Neural progenitor cell (in vitro differentiated cells): ENCODE measurements around the gene LRP1B. TPM values are rescaled to one million over a fixed set of nuclear protein-coding genes. Genes with fewer than 3 reads are reported as not detected.

Experiments used
- DNase-seq: peaks from one replicate; pipeline ENCODE4 v3.0.0-alpha.2; 2016; ENCODE audit warnings: low spot score
- H2AFZ ChIP-seq: fragments of 200-600 bp; sonication (generic); replicated peaks from 2 replicates; pipeline ENCODE4 v1.6.1; 2016; ENCODE audit warnings: antibody characterized with exemption
- H3F3A ChIP-seq: fragments of 200-600 bp; sonication (generic); 2 replicates; pipeline ENCODE4 v1.6.1; 2016; ENCODE audit warnings: antibody characterized with exemption, low read depth
- H3K27ac ChIP-seq: fragments of 200-600 bp; sonication (generic); 2 replicates; pipeline ENCODE4 v1.5.1; 2016; ENCODE audit warnings: mild to moderate bottlenecking
- H3K27me3 ChIP-seq: fragments of 200-600 bp; sonication (generic); 2 replicates; pipeline ENCODE4 v1.6.1; 2016; ENCODE audit warnings: mild to moderate bottlenecking, moderate library complexity
- H3K36me3 ChIP-seq: fragments of 200-600 bp; sonication (generic); 2 replicates; pipeline ENCODE4 v1.5.1; 2016
- H3K4me1 ChIP-seq: fragments of 200-600 bp; sonication (generic); 2 replicates; pipeline ENCODE4 v1.6.1; 2016; ENCODE audit warnings: mixed run types
- H3K4me2 ChIP-seq: fragments of 200-600 bp; sonication (generic); 2 replicates; pipeline ENCODE4 v1.6.1; 2016
- H3K4me3 ChIP-seq: fragments of 200-600 bp; sonication (generic); 2 replicates; pipeline ENCODE4 v1.5.1; 2016
- H3K79me2 ChIP-seq: fragments of 200-600 bp; sonication (generic); 2 replicates; pipeline ENCODE4 v1.6.1; 2016; ENCODE audit warnings: low read depth
- H3K9ac ChIP-seq: fragments of 200-600 bp; sonication (generic); 2 replicates; pipeline ENCODE4 v1.6.1; 2016
- H3K9me3 ChIP-seq: fragments of 200-600 bp; sonication (generic); 2 replicates; pipeline ENCODE4 v1.5.1; 2016; ENCODE audit warnings: low read depth
- H4K20me1 ChIP-seq: fragments of 200-600 bp; sonication (generic); 2 replicates; pipeline ENCODE4 v1.6.1; 2016; ENCODE audit warnings: low read depth
- H3K27ac Mint-ChIP-seq: 3 replicates; pipeline ENCODE4 v1.8.0; 2021; ENCODE audit warnings: mixed read lengths
- H3K27me3 Mint-ChIP-seq: 2 replicates; pipeline ENCODE4 v1.8.0; 2022; ENCODE audit warnings: low read depth, mild to moderate bottlenecking, inconsistent platforms, moderate library complexity, mixed read lengths; ENCODE audit not compliant: insufficient read depth
- H3K36me3 Mint-ChIP-seq: 3 replicates; pipeline ENCODE4 v1.8.0; 2021; ENCODE audit warnings: mixed read lengths
- H3K4me1 Mint-ChIP-seq: 3 replicates; pipeline ENCODE4 v1.8.0; 2021; ENCODE audit warnings: mixed read lengths
- H3K4me3 Mint-ChIP-seq: 3 replicates; pipeline ENCODE4 v1.8.0; 2021; ENCODE audit warnings: mild to moderate bottlenecking, moderate library complexity, mixed read lengths
- H3K9me3 Mint-ChIP-seq: 3 replicates; pipeline ENCODE4 v1.8.0; 2020; ENCODE audit warnings: mixed read lengths
- EZH2 ChIP-seq: fragments of 200-600 bp; sonication (generic); IDR thresholded peaks from 2 replicates; pipeline ENCODE4 v1.6.1; 2017; ENCODE audit warnings: antibody characterized with exemption, mild to moderate bottlenecking, moderate library complexity
- EZH2phosphoT487 ChIP-seq: fragments of 200-600 bp; sonication (generic); IDR thresholded peaks from 2 replicates; pipeline ENCODE4 v1.6.1; 2017; ENCODE audit warnings: antibody characterized with exemption
- total RNA-seq: library from RNA; depleted of rRNA; stranded (reverse); fragments of >200 nt; gene quantifications from 2 replicates; pipeline ENCODE4 v1.2.3, GENCODE V29; 2015; ENCODE audit warnings: low replicate concordance
- TF ChIP-seq, protein P1 (sequence below): fragments of 200-600 bp; sonication (generic); IDR thresholded peaks from 2 replicates; pipeline ENCODE4 v1.5.1; 2017; ENCODE audit warnings: antibody characterized with exemption, mild to moderate bottlenecking

LRP1B gene
- total RNA-seq, 1 donor from 2014 or later: not detected

DNA sequence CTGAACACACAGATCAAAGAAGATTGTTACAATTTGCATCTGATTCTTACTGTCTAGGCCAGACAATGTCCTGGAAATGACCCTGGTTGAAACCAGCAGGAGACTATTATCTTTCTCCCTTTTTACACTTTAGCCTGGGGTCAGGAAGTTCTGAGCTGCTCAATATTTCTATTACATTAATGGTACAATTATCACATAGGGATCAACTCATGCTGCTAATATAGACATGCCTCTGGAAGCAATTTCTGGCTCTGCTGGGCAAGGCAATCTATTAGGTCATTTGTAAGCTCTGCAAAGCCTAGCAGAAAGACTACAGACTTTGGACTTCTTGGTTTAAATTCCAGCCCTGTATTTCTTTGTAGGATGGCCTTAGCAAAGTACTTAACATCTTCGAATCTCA is 205.3 kb downstream of the LRP1B start:
- no peaks in the 10 kb centered on the region for H3K9me3 Mint-ChIP-seq
- H3K36me3 Mint-ChIP-seq: no peaks in the 10 kb centered on the region
- Histone ChIP-seq H3K4me1 (no peaks in the 10 kb centered on the region), H4K20me1 (no peaks in the 10 kb centered on the region), H3K27ac (no peak overlapping the region), H3K4me3 (no peak overlapping the region), H2AFZ (no peak overlapping the region), H3K9me3 (no peaks in the 10 kb centered on the region), H3K27me3 (no peaks in the 10 kb centered on the region), H3K9ac (no peak overlapping the region), H3K36me3 (no peaks in the 10 kb centered on the region), H3K79me2 (no peaks in the 10 kb centered on the region), H3F3A (no peaks in the 10 kb centered on the region), H3K4me2 (no peak overlapping the region)
- no peak for TF ChIP-seq EZH2phosphoT487
- TF ChIP-seq, protein P1, sequence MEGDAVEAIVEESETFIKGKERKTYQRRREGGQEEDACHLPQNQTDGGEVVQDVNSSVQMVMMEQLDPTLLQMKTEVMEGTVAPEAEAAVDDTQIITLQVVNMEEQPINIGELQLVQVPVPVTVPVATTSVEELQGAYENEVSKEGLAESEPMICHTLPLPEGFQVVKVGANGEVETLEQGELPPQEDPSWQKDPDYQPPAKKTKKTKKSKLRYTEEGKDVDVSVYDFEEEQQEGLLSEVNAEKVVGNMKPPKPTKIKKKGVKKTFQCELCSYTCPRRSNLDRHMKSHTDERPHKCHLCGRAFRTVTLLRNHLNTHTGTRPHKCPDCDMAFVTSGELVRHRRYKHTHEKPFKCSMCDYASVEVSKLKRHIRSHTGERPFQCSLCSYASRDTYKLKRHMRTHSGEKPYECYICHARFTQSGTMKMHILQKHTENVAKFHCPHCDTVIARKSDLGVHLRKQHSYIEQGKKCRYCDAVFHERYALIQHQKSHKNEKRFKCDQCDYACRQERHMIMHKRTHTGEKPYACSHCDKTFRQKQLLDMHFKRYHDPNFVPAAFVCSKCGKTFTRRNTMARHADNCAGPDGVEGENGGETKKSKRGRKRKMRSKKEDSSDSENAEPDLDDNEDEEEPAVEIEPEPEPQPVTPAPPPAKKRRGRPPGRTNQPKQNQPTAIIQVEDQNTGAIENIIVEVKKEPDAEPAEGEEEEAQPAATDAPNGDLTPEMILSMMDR: no peak
- no peak for TF ChIP-seq EZH2
- no peak overlapping the region for H3K4me3 Mint-ChIP-seq
- no peaks in the 10 kb centered on the region for H3K27me3 Mint-ChIP-seq
- DNase-seq: no peak
- H3K27ac Mint-ChIP-seq: no peak overlapping the region
- no peaks in the 10 kb centered on the region for H3K4me1 Mint-ChIP-seq

DNA sequence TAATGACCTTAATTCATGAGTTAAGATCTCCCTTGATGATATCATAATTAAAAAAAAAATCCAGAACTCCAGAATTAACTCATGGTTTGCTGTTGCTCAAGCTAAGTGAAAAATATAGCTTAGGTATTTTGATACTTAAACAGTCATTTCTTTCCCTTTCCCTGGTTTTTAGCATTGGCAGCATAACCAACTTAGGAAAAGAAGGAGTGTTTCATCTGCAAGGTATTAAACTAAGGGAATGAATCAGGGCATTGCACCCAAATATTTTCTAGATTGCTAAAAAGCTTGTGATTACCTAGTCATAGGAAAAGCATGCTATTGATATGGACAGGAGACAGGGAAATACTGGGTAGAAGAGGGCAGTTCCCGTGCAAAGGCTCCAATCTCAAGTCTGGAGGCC is 207.2 kb downstream of the LRP1B start:
- Histone ChIP-seq H3K79me2 (no peaks in the 10 kb centered on the region), H3K27me3 (no peaks in the 10 kb centered on the region), H3K36me3 (no peaks in the 10 kb centered on the region), H3K4me1 (no peaks in the 10 kb centered on the region), H2AFZ (no peak overlapping the region), H3K4me2 (no peak overlapping the region), H4K20me1 (no peaks in the 10 kb centered on the region), H3K9me3 (no peaks in the 10 kb centered on the region), H3K27ac (no peak overlapping the region), H3K4me3 (no peak overlapping the region), H3F3A (no peaks in the 10 kb centered on the region), H3K9ac (no peak overlapping the region)
- Mint-ChIP-seq H3K36me3 (no peaks in the 10 kb centered on the region), H3K4me1 (no peaks in the 10 kb centered on the region), H3K4me3 (no peak overlapping the region), H3K27me3 (no peaks in the 10 kb centered on the region), H3K9me3 (no peaks in the 10 kb centered on the region), H3K27ac (no peak overlapping the region)
- DNase-seq: no peak
- TF ChIP-seq EZH2phosphoT487: no peak
- TF ChIP-seq EZH2: no peak
- TF ChIP-seq, protein P1: no peak

DNA sequence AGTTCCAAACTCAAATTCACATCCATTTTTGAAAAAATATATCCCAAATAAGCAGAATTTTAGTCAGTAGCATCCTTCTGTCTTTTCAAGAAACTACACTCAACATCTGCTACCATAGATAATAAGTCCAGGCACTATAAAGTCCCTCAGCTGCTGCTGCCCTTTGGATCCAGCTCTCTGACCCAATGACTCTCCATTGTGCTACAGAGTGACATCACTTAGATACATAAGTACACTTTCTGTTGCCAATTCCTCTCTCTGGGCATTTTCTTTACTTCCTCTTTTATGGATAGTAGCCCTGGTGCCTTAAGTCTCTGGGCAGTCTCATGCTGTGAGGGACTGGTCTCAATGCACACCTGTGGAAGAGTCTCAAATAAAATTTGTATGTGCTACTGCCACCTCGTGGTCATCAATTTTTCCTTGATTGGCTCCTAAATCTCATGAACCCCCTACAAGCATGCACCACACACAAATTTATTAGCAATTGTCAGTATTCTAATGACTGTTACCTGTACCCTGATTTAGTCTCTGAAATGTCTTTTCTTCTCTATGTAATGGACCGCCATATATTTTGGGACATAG is 219.2 kb downstream of the LRP1B start:
- DNase-seq: peak; percentile 75
- no peaks in the 10 kb centered on the region for H3F3A ChIP-seq
- no peak overlapping the region for H3K9ac ChIP-seq
- no peak overlapping the region for H2AFZ ChIP-seq
- H3K27me3 ChIP-seq: no peaks in the 10 kb centered on the region
- no peak overlapping the region for H3K4me2 ChIP-seq
- no peaks in the 10 kb centered on the region for H3K36me3 ChIP-seq
- Mint-ChIP-seq H3K27ac (no peak overlapping the region), H3K9me3 (peaks cover 8% of the 10 kb centered on the region), H3K27me3 (no peaks in the 10 kb centered on the region), H3K4me3 (no peak overlapping the region), H3K36me3 (no peaks in the 10 kb centered on the region), H3K4me1 (no peaks in the 10 kb centered on the region)
- H3K4me3 ChIP-seq: no peak overlapping the region
- H3K27ac ChIP-seq: no peak overlapping the region
- TF ChIP-seq EZH2phosphoT487 (no peak), EZH2 (no peak)
- TF ChIP-seq, protein P1: peak; percentile 64
- no peaks in the 10 kb centered on the region for H3K4me1 ChIP-seq
- no peaks in the 10 kb centered on the region for H4K20me1 ChIP-seq
- H3K79me2 ChIP-seq: no peaks in the 10 kb centered on the region
- no peaks in the 10 kb centered on the region for H3K9me3 ChIP-seq
